RWPE2 (cell line): ENCODE measurements around the gene PXN.
A peak's percentile ranks its signal among the peaks of the same experiment; 100 is the strongest.

ENCODE experiments used
- ATAC-seq: fragments of 200-7000 bp; cut with Tn5 transposase; 3 replicates; pipeline ENCODE4 v1.9.1; 2021; ENCODE audit warnings: low read depth
- DNase-seq: peaks from one replicate; pipeline ENCODE4 v3.0.0-alpha.2; 2020; ENCODE audit warnings: low spot score
- H3K27ac ChIP-seq: fragments of 450-650 bp; 2 replicates; pipeline ENCODE4 v1.5.1; 2017; ENCODE audit warnings: mild to moderate bottlenecking; ENCODE audit not compliant: poor library complexity, severe bottlenecking
- H3K27me3 ChIP-seq: fragments of 250-450 bp; sonication (Bioruptor Pico); 2 replicates; pipeline ENCODE4 v1.5.1; 2021; ENCODE audit warnings: mild to moderate bottlenecking, moderate library complexity; ENCODE audit not compliant: insufficient read depth, poor library complexity, severe bottlenecking
- H3K36me3 ChIP-seq: fragments of 250-450 bp; sonication (Bioruptor Pico); 2 replicates; pipeline ENCODE4 v1.5.1; 2020; ENCODE audit warnings: low read depth, mild to moderate bottlenecking, moderate library complexity
- H3K4me1 ChIP-seq: fragments of 250-450 bp; sonication (Bioruptor Pico); 2 replicates; pipeline ENCODE4 v1.5.1; 2021; ENCODE audit warnings: mild to moderate bottlenecking, moderate library complexity; ENCODE audit not compliant: insufficient read depth, poor library complexity, severe bottlenecking
- H3K4me3 ChIP-seq: fragments of 250-450 bp; sonication (Bioruptor Pico); 2 replicates; pipeline ENCODE4 v1.5.1; 2021; ENCODE audit warnings: mild to moderate bottlenecking, moderate library complexity; ENCODE audit not compliant: severe bottlenecking
- H3K9me3 ChIP-seq: fragments of 250-450 bp; sonication (Bioruptor Pico); 2 replicates; pipeline ENCODE4 v1.5.1; 2021; ENCODE audit warnings: mild to moderate bottlenecking, moderate library complexity; ENCODE audit not compliant: severe bottlenecking
- TF ChIP-seq, protein P1 (sequence below): fragments of 450-650 bp; IDR thresholded peaks from one replicate; pipeline ENCODE4 v1.5.1; 2017; ENCODE audit warnings: mild to moderate bottlenecking, moderate library complexity; ENCODE audit not compliant: poor library complexity, severe bottlenecking

PXN gene

DNA sequence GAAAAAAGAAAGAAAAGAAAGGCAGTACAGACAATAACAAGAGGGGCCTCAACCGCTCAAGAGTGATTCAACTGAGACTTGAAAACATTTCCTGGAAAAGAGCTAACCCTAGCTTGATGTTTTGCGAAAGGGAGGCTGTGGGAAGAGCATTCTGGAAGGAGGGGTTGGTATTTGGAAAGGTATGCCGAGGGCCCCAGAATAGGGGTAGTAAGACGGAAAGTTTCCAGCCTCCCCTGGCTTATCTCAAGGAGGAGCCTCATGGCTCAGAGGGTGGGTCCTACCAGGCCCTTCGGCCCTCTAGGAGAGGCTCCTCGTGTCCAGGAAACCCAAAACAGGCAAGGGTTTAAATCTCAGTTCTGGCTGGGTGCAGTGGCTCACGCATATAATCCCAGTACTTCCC, 17.8 kb upstream of the PXN start:
- Histone ChIP-seq H3K27ac (no peak overlapping the region), H3K36me3 (no peaks in the 10 kb centered on the region), H3K4me1 (peaks cover 3% of the 10 kb centered on the region), H3K9me3 (no peaks in the 10 kb centered on the region), H3K4me3 (no peak overlapping the region), H3K27me3 (no peaks in the 10 kb centered on the region)
- ATAC-seq (no peak), DNase-seq (no peak)
- TF ChIP-seq, protein P1, sequence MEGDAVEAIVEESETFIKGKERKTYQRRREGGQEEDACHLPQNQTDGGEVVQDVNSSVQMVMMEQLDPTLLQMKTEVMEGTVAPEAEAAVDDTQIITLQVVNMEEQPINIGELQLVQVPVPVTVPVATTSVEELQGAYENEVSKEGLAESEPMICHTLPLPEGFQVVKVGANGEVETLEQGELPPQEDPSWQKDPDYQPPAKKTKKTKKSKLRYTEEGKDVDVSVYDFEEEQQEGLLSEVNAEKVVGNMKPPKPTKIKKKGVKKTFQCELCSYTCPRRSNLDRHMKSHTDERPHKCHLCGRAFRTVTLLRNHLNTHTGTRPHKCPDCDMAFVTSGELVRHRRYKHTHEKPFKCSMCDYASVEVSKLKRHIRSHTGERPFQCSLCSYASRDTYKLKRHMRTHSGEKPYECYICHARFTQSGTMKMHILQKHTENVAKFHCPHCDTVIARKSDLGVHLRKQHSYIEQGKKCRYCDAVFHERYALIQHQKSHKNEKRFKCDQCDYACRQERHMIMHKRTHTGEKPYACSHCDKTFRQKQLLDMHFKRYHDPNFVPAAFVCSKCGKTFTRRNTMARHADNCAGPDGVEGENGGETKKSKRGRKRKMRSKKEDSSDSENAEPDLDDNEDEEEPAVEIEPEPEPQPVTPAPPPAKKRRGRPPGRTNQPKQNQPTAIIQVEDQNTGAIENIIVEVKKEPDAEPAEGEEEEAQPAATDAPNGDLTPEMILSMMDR: no peak

DNA sequence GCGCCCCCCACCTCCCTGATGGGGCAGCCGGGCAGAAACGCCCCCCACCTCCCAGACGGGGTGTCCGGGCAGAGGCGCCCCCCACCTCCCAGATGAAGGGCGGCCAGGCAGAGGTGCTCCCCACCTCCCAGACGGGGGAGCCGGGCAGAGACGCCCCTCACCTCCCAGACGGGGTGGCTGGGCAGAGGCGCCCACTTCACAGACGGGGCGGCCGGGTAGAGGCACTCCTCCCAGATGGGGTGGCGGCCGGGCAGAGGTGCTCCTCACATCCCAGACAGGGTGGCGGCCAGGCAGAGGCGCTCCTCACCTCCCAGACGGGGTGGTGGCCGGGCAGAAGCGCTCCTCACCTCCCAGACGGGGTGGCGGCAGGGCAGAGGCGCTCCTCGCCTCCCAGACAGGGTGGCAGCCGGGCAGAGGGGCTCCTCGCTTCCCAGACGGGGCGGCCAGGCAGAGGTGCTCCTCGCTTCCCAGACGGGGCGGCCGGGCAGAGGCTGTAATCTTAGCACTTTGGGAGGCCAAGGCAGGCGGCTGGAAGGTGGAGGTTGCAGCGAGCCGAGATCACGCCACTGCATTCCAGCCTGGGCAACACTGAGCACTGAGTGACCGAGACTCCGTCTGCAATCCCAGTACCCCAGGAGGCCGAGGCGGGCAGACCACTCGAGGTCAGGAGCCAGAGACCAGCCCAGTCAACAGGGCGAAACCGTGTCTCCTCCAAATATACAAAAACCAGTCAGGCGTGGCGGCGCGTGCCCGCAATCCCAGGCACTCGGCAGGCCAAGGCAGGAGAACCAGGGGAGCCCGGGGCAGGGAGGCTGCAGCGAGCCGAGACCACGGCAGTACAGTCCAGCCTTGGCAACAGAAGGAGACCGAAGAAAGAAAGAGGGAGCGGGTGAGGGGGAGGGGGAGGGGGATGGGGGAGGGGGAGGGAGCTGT, 12.9 kb upstream of the PXN start:
- Histone ChIP-seq H3K9me3 (no peaks in the 10 kb centered on the region), H3K27ac (no peak overlapping the region), H3K27me3 (no peaks in the 10 kb centered on the region), H3K4me3 (no peak overlapping the region), H3K4me1 (no peaks in the 10 kb centered on the region), H3K36me3 (no peaks in the 10 kb centered on the region)
- no peak for DNase-seq
- TF ChIP-seq, protein P1: no peak
- ATAC-seq: no peak

DNA sequence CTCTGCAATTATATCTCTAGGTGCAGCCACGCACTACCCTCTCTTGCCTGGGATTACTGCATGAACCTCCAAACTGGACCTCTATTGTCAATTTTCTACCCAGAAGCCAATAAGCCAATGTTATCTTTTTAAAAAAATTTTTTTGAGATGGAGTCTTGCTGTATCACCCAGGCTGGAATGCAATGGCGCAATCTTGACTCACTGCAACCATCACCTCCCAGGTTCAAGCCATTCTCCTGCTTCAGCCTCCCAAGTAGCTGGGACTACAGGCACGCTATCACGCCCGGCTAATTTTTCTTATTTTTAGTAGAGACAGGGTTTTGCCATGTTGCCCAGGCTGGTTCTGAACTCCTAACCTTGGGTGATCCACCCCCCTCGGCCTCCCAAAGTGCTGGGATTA, 11.2 kb upstream of the PXN start:
- Histone ChIP-seq H3K4me3 (no peak overlapping the region), H3K9me3 (no peaks in the 10 kb centered on the region), H3K27me3 (no peaks in the 10 kb centered on the region), H3K36me3 (no peaks in the 10 kb centered on the region), H3K4me1 (no peaks in the 10 kb centered on the region), H3K27ac (no peak overlapping the region)
- ATAC-seq (0 out of 3 replicates have a peak, but pooled peaks have one; percentile 29), DNase-seq (no peak)
- TF ChIP-seq, protein P1: no peak

DNA sequence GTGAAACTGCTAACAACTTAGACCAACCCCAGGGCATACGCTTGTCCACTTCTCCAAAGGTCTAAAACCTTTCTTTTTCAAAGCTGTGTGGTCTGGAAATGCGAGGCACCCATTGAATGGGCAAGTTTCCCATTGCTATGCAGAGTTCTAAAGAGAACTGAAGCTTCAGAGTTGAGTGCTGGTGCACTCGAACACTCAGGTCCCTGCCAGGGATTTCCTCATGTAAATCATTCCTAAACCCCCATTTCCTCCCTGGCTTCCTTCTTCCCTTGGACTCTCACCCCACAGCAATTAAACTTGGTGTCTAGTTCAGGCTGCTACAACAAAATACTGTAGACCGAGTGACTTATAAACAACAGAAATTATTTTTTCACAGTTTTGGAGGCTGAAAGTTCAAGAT, 2.2 kb upstream of the PXN start:
- ATAC-seq (no peak), DNase-seq (no peak)
- H3K4me3 ChIP-seq: no peak overlapping the region
- TF ChIP-seq, protein P1: no peak
- H3K36me3 ChIP-seq: peaks cover 25% of the 10 kb centered on the region
- peaks cover 9% of the 10 kb centered on the region for H3K4me1 ChIP-seq
- H3K27ac ChIP-seq: no peak overlapping the region
- no peaks in the 10 kb centered on the region for H3K27me3 ChIP-seq
- H3K9me3 ChIP-seq: no peaks in the 10 kb centered on the region

- Histone ChIP-seq H3K36me3 (peaks cover 37% of the 10 kb centered on the region), H3K27me3 (no peaks in the 10 kb centered on the region), H3K9me3 (no peaks in the 10 kb centered on the region), H3K4me3 (no peak overlapping the region), H3K4me1 (peaks cover 20% of the 10 kb centered on the region), H3K27ac (no peak overlapping the region)
- no peak for DNase-seq
- no peak for ATAC-seq
- TF ChIP-seq, protein P1: no peak
These were observed 795 bp upstream of the PXN start for GRCh38 chr12:120266180-120266870.
